Limb (tissue), 2 donors: ENCODE data around the gene PFN4.
"Not testable (repeated sequence)": the region's sequence is repeated elsewhere in the genome, so short reads cannot be mapped to it uniquely, and the experiment has no call there.

Experiments used
- DNase-seq, 2 donors: peaks; one replicate each; pipeline ENCODE4 v3.0.0-alpha.2; 2016; ENCODE audit errors: extremely low spot score in 2 of 2

Gene PFN4

DNA sequence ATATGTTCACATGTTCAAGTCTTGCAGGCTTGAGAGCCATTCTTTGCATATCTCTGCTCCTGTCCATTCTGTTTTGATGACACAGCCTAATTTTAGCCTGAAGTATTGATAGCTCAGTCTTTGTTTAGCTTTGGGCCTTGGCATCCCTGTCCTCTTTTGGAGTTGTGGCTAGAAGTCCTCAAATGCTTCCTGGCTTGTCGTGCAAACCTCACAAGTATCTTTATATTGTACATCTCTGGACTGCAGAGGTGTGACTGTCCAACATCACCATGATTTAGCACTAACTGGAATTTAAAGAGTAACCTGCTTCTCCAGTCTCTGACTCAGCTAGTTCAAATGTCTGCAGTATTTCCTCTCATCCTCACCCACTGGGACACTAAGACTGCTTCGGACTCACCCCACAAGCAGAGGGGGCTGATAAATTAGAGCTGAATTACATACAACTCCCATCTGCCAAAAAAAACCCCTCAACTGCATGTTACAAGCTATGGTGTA, 11.7 kb downstream of the PFN4 start:
- DNase-seq, result no peak

DNA sequence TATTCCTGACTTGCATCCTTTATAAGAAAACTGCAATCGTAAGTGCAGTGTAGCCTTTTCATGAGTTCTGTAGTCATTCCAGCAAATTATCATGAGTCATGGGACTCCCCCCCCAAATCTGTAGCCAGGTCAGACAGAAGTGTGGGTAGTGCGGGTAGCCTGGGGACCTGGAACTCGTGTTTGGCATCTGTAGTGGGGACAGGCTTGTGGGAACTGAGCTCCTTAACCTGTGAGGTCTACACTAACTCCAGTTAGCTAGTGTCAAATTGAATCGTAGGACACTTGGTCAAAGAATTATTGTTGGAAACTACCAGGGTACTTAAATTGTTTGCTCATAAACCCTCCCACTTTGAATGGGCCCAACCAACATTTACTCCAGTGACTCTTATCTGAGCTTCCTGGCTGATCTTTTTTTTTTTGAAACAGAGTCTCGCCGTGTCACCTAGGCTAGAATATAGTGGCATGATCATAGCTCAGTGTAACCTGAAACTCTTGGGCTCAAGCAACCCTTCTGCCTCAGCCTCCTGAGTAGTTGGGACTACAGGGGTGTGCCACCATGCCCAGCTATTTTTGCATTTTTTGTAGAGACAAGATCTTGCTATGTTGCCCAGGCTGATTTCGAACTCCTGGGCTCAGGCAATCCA, 12.4 kb downstream of the PFN4 start:
- no peak for DNase-seq

- not testable (repeated sequence) for DNase-seq
These were observed 13.7 kb downstream of the PFN4 start for GRCh38 chr2:24109431-24109830.

DNA sequence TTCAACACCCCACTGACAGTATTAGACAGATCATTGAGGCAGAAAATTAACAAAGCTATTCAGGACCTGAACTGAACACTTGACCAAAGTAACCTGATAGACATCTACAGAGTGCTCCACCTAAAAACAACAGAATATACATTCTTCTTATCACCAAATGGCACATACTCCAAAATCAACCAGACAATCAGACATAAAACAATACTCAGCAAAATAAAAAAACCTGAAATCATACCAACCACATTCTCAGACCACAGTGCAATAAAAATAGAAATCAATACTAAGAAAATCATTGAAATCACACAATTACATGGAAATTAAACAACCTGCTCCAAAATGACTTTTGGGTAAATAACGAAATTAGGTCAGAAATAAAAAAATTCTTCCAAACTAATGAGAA, 15.8 kb downstream of the PFN4 start:
- no peak for DNase-seq

DNA sequence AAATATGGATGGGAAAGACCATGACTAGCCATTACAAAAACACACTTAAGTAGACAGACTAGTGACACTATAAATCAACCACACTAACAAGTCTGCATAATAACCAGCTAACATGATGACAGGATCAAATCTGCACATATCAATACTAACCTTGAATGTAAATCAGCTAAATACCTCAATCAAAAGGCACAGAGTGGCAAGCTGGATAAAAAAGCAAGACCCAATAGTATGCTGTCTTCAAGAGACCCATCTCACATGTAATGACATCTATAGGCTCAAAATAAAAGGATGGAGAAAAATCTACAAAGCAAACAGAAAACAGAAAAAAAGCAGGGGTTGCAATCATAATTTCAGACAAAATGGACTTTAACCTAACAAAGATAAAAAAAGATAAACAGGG, 16.3 kb downstream of the PFN4 start:
- DNase-seq, result no peak

DNA sequence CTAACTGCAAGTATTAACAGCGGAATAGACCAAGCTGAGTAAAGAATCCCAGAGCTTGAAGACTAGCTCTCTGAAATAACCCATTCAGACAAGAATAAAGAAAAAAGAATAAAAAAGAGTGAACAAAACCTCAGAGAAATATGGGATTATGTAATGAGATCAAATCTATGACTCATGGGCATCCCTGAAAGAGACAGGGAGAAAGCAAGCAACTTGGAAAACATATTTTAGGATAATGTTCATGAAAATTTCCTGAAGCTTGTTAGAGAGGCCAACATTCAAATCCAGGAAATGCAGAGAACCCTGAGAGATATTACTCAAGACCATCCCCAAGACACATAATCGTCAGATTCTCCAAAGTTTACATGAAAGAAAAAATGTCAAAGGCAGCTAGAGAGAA, 17.3 kb downstream of the PFN4 start:
- no peak for DNase-seq

DNA sequence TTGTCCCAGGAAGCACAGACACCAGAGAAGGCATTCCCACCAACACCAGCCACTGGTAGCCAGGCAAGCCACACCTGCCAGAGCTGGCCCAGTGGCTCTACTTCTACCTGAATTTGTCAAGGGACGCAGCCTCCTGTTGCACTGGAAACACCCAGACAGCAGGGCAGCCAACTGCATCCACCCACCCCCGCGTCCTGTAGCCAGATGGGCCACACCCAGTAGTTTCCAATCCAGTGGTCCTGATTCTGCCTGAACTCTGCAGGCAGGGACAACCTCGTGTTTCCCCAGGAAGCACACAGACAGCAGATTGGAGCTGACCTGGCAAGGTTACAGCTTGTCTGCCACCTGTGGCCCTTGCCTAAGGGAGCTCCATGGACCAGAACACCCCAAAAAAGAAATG, 18.2 kb downstream of the PFN4 start:
- no peak for DNase-seq

DNA sequence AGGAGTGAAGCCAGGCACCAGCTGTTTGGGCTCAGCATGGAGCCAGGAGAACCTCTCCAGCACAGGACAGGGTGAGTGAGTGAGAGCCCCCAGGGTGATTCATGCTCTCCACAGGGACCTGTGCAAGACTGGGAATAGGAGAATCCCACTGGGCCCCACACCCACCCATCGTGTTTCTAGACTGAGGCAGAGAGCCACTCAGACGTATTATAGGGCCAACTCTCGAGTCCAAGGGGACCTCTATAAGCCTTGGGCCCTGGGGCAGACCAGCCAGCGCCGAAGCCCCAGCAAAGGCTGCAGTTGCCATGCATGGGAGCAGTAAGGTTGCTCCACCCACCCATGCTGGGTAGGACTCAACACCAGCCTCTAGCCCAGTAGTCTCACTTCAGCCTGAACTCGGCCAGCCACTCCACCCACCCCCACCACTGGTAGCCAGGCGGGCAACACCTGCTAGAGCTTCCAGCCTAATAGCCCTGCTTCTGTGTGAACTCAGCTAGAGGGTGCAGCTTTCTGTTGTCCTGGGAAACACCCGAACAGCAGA, 19.0 kb downstream of the PFN4 start:
- no peak for DNase-seq

- no peak for DNase-seq
These were observed 20.5 kb downstream of the PFN4 start for GRCh38 chr2:24102677-24103076.

- no peak for DNase-seq
These were observed 21.1 kb downstream of the PFN4 start for GRCh38 chr2:24101992-24102391.

- not testable (repeated sequence) for DNase-seq
These were observed 22.4 kb downstream of the PFN4 start for GRCh38 chr2:24100732-24101131.

DNA sequence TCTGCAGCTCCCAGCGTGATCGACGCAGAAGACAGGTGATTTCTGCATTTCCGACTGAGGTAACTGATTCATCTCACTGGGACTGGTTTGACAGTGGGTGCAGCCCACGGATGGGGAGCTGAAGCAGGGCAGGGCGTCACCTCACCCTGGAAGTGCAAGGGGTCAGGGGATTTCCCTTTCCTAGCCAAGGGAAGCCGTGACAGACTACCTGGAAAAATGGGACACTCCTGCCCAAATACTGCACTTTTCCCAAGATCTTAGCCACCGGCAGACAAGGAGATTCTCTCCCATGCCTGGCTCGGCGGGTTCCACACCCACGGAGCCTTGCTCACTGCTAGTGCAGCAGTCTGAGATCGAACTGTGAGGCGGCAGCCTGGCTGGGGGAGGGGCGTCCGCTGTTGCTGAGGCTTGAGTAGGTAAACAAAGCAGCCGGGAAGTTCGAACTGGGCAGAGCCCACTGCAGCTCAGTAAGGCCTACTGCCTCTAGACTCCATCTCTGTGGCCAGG, 27.9 kb downstream of the PFN4 start:
- DNase-seq, result not testable (repeated sequence)

- not testable (repeated sequence) for DNase-seq
These were observed 29.9 kb downstream of the PFN4 start for GRCh38 chr2:24093270-24093669.

DNA sequence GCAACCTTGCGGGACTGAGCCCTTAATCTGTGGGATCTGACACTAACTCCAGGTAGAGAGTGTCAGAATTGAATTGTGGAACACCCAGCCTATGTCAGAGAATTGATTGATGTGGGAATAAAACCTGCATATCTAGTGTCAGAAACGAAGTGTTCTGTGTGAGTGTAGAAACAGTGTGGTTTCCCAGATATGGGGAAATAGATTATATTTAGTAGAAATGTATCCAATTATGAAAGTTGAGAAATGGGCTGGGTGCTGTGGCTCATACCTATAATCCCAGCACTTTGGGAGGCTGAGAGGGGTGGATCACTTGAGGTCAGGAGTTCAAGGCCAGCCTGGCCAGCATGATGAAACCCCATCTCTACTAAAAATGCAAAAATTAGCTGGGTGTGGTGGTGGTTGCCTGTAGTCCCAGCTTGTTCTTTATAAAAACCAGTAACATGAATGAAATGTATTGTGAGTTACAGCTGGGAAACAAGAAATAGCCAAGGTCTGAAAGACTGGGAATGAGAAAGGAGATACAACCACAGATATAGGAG, 34.2 kb downstream of the PFN4 start:
- no peak for DNase-seq

DNA sequence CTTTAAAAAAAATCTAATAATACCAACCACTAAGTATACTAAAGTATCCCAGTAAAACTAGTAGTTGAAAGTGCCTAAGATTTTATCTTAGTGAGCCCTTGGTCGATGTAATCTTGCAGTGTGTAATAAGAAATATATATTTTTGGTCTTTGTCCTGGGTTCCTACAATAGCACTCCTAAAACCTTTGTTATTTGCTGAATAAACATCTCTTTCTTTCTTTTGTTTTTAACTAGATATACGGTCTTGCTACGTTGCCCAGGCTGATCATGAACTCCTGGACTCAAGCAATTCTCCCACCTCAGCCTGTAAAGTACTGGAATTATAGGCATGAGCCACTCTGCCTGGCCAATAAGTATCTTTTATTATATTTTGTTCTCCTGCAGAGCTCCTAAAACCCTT, 36.1 kb downstream of the PFN4 start:
- DNase-seq, result no peak

DNA sequence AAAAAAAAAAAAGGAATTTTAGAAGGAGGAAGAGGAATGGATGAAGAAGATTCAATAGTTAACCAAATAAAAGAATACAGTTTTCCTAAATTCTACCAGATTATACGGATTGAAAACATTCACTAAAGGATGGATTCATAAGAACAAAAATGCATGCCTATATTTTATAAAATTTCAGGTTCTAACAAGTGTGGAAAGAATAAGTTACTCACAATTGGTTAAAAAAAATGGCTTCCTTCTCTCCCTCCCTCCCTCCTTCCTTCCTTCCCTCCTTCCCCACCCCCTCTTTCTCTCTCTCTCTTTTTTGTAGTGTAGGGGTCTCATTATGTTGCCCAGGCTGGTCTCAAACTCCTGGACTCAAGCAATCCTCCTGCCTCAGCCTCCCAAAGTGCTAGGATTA, 36.9 kb downstream of the PFN4 start:
- no peak for DNase-seq

DNA sequence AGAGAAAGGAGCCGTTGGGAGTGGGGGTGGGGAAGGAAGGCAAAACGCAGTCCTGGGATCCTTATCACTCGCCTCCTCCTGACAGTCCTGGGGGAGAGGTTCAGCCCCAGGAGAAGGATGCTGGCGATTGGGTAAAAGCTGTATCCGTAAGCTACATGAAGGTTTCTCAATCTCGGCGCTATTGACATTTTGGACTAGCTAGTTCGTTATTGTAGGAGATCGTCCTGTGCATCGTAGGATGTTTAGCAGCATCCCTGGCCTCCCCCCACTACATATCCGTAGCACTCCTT, 38.0 kb downstream of the PFN4 start:
- no peak for DNase-seq

DNA sequence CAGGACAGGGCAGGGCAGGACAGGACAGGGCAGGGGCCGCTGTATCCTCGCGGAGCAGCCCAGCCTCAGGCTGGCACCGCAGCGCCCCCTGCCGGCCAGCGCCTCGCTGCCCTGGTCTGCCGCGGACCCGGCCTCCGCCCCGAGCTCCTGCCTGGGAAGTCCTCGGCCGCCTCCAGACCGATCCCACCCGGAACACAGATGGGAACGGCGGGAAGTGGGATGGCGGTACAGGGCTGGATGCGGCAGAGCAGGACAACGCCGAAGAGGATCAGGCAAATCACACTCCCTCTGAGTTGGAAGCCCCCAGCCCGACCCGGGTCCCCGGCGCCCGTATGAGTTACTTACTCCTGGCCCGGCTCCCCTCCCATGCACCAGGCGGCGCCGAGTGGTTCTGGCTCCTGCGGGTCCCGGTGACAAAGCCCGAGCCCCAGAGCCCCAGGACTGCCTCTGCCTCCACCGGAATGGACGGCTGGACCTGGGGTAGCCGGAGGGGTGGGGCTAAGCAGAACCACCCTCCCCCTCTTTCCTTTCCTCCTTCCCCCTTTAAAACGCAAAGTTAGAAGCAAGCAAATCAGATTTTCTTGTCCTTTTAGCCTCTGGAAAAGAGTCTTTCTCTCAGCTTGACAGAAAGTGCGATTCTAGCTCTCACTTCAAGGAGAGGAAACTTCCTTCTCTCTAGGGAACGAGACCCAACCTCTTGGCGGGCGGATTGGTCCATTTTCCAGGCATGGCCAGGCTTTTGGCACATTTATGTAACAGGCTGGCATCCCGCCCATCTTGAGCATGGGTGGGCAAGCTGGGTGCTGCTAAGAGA, 38.5 kb downstream of the PFN4 start, which contains the start of gene TP53I3:
Gene TP53I3, minus strand, starts transcription at position 449 of the 814 bp plus-strand sequence. CDS start 508 bp downstream, outside the sequence.
- DNase-seq, result peak; percentile 91 to 96

DNA sequence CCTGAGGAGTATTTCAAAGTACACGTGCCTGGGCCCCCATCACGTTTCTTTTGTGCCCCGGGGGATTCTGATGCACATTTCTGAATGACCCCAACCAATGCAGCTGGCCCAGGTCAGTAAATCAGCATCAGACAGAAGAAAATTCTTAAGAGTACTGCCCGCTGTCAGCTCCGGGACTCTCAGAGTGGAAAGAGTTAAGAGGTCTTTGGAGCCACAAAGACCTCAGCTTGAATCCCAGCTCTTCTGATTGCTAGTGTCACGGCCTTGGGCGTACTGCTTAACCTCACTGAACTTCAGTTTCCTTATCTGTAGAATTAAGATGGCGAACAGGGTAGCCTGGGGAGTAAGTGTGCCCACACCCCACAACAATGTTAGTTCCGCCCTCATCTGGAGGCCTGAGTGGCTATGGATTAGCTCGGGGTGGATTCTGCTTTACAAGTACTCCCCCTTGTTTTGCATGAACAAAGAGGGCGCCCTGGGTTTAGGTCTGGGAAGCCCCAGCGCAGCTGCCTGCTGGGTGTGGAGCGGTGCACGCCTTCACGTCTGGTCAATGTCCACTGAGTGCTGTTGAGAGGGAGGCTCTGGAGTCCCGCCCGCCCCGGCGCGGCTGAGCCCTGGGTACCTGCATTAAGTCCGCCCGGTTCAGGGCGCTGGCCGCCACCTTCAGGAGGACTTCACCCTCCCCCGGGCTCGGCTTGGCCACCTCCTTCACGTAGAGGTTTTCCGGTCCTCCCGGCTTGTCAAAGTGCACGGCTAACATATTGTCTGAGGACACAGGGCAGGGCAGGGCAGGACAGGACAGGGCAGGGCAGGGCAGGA, 39.4 kb downstream of the PFN4 start:
- peak in 1 of 2 donors; percentile 84 for DNase-seq

- no peak for DNase-seq
These were observed 40.2 kb downstream of the PFN4 start for GRCh38 chr2:24082787-24083566.

GRCh38 chr2:24080701-24081100, 42.4 kb downstream of the PFN4 start:
- peak in 1 of 2 donors; percentile 62 for DNase-seq
